Measurements from ENCODE around the gene PSMF1.

PSMF1 gene

GRCh38 chr20:1163105-1163504 is 44.7 kb downstream of the PSMF1 start:
- no peak for DNase-seq

- DNase-seq = no peak
These were observed 45.3 kb downstream of the PSMF1 start for GRCh38 chr20:1163653-1164052.

- DNase-seq = no peak
These were observed 46.5 kb downstream of the PSMF1 start for GRCh38 chr20:1164871-1165270.

GRCh38 chr20:1165521-1165920 is 47.1 kb downstream of the PSMF1 start:
- DNase-seq = no peak

- DNase-seq = no peak
These were observed 47.5 kb downstream of the PSMF1 start for GRCh38 chr20:1165941-1166340.

- no peak for DNase-seq
These were observed 48.7 kb downstream of the PSMF1 start for GRCh38 chr20:1166948-1167720.

- no peak for DNase-seq
These were observed 50.8 kb downstream of the PSMF1 start for GRCh38 chr20:1169224-1169623.

- peak; percentile 31 for DNase-seq
These were observed 53.2 kb downstream of the PSMF1 start for GRCh38 chr20:1171461-1172093.

- no peak for DNase-seq
These were observed 55.3 kb downstream of the PSMF1 start for GRCh38 chr20:1173698-1174097.

- no peak for DNase-seq
These were observed 56.4 kb downstream of the PSMF1 start for GRCh38 chr20:1174787-1175186.

GRCh38 chr20:1177680-1178079 is 59.3 kb downstream of the PSMF1 start:
- no peak for DNase-seq

- DNase-seq = no peak
These were observed 59.7 kb downstream of the PSMF1 start for GRCh38 chr20:1178103-1178502.

- no peak for DNase-seq
These were observed 60.2 kb downstream of the PSMF1 start for GRCh38 chr20:1178623-1179022.

- DNase-seq = no peak
These were observed 62.5 kb downstream of the PSMF1 start for GRCh38 chr20:1180949-1181348.

GRCh38 chr20:1182106-1182505 is 63.7 kb downstream of the PSMF1 start:
- no peak for DNase-seq

- no peak for DNase-seq
These were observed 64.8 kb downstream of the PSMF1 start for GRCh38 chr20:1183153-1183552.

- DNase-seq = no peak
These were observed 65.8 kb downstream of the PSMF1 start for GRCh38 chr20:1184260-1184637.

- peak; percentile 41 for DNase-seq
These were observed 66.4 kb downstream of the PSMF1 start, which contains the start of gene TMEM74B for GRCh38 chr20:1184638-1185315. TSS of gene TMEM74B (minus strand) at chr20:1184981. CDS start at chr20:1183801, 1,180 bp downstream.

GRCh38 chr20:1185316-1185741 is 66.9 kb downstream of the PSMF1 start:
- DNase-seq = no peak

GRCh38 chr20:1185790-1186334 is 67.5 kb downstream of the PSMF1 start:
- peak; percentile 20 for DNase-seq

GRCh38 chr20:1186367-1186991 is 68.1 kb downstream of the PSMF1 start:
- no peak for DNase-seq

GRCh38 chr20:1187605-1188171 is 69.3 kb downstream of the PSMF1 start:
- no peak for DNase-seq
